A549 (cell line): ENCODE data around the gene IFT88. TPM values are rescaled to one million over a fixed set of nuclear protein-coding genes. Genes with fewer than 3 reads are reported as not detected.

Experiments
- ATAC-seq, 2 experiments: fragments of 200-7000 bp in 1 of 2; fragments of >200 bp in 1 of 2; cut with Nextera tagmentation in 1 of 2; cut with Tn5 transposase in 1 of 2; 3 replicates each; pipeline versions ENCODE4 v1.8.0 to v1.9.1; 2018 to 2020; ENCODE audit warnings: mild to moderate bottlenecking in 1 of 2, moderate library complexity in 1 of 2
- CTCF ChIA-PET: fragments of 300-600 bp; sonication (Branson Sonifier 250); formaldehyde crosslinking; extraction: SDS; loops from one replicate; lab custom pipeline; 2021; ENCODE audit warnings: antibody characterized with exemption, inconsistent platforms; lab: Yijun Ruan, JAX
- POLR2A ChIA-PET: fragments of 350-600 bp; formaldehyde crosslinking; extraction: SDS; loops from one replicate; lab custom pipeline; 2021; ENCODE audit warnings: antibody characterized with exemption, inconsistent platforms; lab: Yijun Ruan, JAX
- DNase-seq, 2 experiments: peaks; one replicate each; pipeline versions ENCODE4 v3.0.0 to v3.0.0-alpha.2; 2011 to 2016; ENCODE audit warnings: low read depth in 1 of 2, low spot score in 1 of 2
- FAIRE-seq: peaks from 2 replicates; lab custom pipeline; 2011; peaks lifted over from hg19 to GRCh38; lab: Jason Lieb, UNC
- H3K27ac ChIP-seq, 2 experiments: fragments of >200 bp; sonication (Bioruptor Twin); formaldehyde crosslinking; 3 replicates each; pipeline ENCODE4 v1.5.1; 2016 to 2017
- H3K4me1 ChIP-seq: fragments of >200 bp; sonication (Bioruptor Twin); formaldehyde crosslinking; 3 replicates; pipeline ENCODE4 v1.6.1; 2016
- H3K4me2 ChIP-seq: fragments of >200 bp; sonication (Bioruptor Twin); formaldehyde crosslinking; 3 replicates; pipeline ENCODE4 v1.6.1; 2016
- H3K4me3 ChIP-seq: fragments of >200 bp; sonication (Bioruptor Twin); formaldehyde crosslinking; 3 replicates; pipeline ENCODE4 v1.5.1; 2016
- H3K9me3 ChIP-seq: fragments of >200 bp; sonication (Bioruptor Twin); formaldehyde crosslinking; 3 replicates; pipeline ENCODE4 v1.6.1; 2016
- BCL3 ChIP-seq: fragments of >200 bp; sonication (Bioruptor Twin); formaldehyde crosslinking; IDR thresholded peaks from 3 replicates; pipeline ENCODE4 v1.6.1; 2016
- CEBPB ChIP-seq, 2 experiments: fragments of >200 bp in 1 of 2; sonication (Bioruptor Twin) in 1 of 2; formaldehyde crosslinking in 1 of 2; IDR thresholded peaks; 2 replicates each; pipeline ENCODE4 v1.6.1; 2012 to 2016
- CTCF ChIP-seq: fragments of >200 bp; sonication (Bioruptor Twin); formaldehyde crosslinking; IDR thresholded peaks from 3 replicates; pipeline ENCODE4 v1.5.1; 2016
- E2F6 ChIP-seq: IDR thresholded peaks from 2 replicates; pipeline ENCODE4 v1.6.1; 2012; ENCODE audit warnings: low read depth, borderline replicate concordance
- GATA3 ChIP-seq: IDR thresholded peaks from 2 replicates; pipeline ENCODE4 v1.6.1; 2012; ENCODE audit warnings: borderline replicate concordance
- HMGXB4 ChIP-seq: fragments of 250-450 bp; sonication (Bioruptor Pico); IDR thresholded peaks from 2 replicates; pipeline ENCODE4 v1.5.0; 2021; ENCODE audit warnings: mild to moderate bottlenecking, moderate library complexity, borderline replicate concordance
- JUN ChIP-seq, 2 experiments: fragments of >200 bp; sonication (Bioruptor Twin); formaldehyde crosslinking; IDR thresholded peaks; 2 replicates in 1 of 2; 3 replicates in 1 of 2; pipeline ENCODE4 v1.6.1; 2016 to 2017
- MAFK ChIP-seq: fragments of 450-650 bp; IDR thresholded peaks from 2 replicates; pipeline ENCODE4 v1.6.1; 2014; ENCODE audit not compliant: partially characterized antibody
- MAZ ChIP-seq: fragments of 150-350 bp; IDR thresholded peaks from 2 replicates; pipeline ENCODE4 v1.6.1; 2014; ENCODE audit warnings: antibody characterized with exemption, low read depth, low read length, borderline replicate concordance
- NPAS2 ChIP-seq: fragments of 250-450 bp; sonication (Bioruptor Pico); IDR thresholded peaks from 2 replicates; pipeline ENCODE4 v1.8.0; 2022; ENCODE audit warnings: mild to moderate bottlenecking, moderate library complexity, borderline replicate concordance
- PBX3 ChIP-seq: IDR thresholded peaks from 2 replicates; pipeline ENCODE4 v1.6.1; 2012
- POLR2AphosphoS2 ChIP-seq: conservative IDR thresholded peaks from 2 replicates; pipeline ENCODE4 v1.6.1; 2012; ENCODE audit warnings: low read length, improper control_type of control experiment, inconsistent platforms
- RARB ChIP-seq: fragments of 250-450 bp; sonication (Bioruptor Pico); IDR thresholded peaks from 2 replicates; pipeline ENCODE4 v1.8.0; 2021; ENCODE audit warnings: mild to moderate bottlenecking, moderate library complexity
- REST ChIP-seq: fragments of 200-600 bp; sonication (generic); IDR thresholded peaks from 2 replicates; pipeline ENCODE4 v1.6.1; 2016; ENCODE audit warnings: antibody characterized with exemption, mild to moderate bottlenecking, moderate library complexity
- TFCP2L1 ChIP-seq: fragments of 250-450 bp; sonication (Bioruptor Pico); IDR thresholded peaks from 2 replicates; pipeline ENCODE4 v1.5.0; 2021; ENCODE audit warnings: mild to moderate bottlenecking
- TP53 ChIP-seq: fragments of 250-450 bp; sonication (Bioruptor Pico); IDR thresholded peaks from 2 replicates; pipeline ENCODE4 v1.5.0; 2021; ENCODE audit warnings: mild to moderate bottlenecking, moderate library complexity
- ZFP36 ChIP-seq: fragments of 450-650 bp; IDR thresholded peaks from 2 replicates; pipeline ENCODE4 v1.6.1; 2014; ENCODE audit warnings: borderline replicate concordance; ENCODE audit not compliant: partially characterized antibody
- WGBS: methylation state at CpG from one replicate; pipeline ENCODE4 v1.1.6; 2017; ENCODE audit errors: missing lambda C conversion rate; 5-methylcytosine and 5-hydroxymethylcytosine counted together
- polyA plus RNA-seq, 4 experiments: library from polyadenylated mRNA; depleted of rRNA in 3 of 4; stranded (reverse); fragments of >200 nt; fragmentation: RNase III in 1 of 4; extraction: RNeasy Plus Mini Kit Qiagen cat#74134 plus additional on column Dnase treatment in 1 of 4; gene quantifications; 2 replicates in 3 of 4; 3 replicates in 1 of 4; pipeline ENCODE4 v1.2.3, GENCODE V29; 2011 to 2017

Gene IFT88
- polyA plus RNA-seq, 2 of the 4 experiments (the other 2 are of a cell fraction), result 13.2 to 19.1 TPM

GRCh38 chr13:20526664-20527063, 40.3 kb upstream of the IFT88 start:
- POLR2A ChIA-PET, result no interaction called here
- peak overlapping the region; percentile 97; the same call in 2 of the 3 replicates for H3K4me3 ChIP-seq
- CTCF ChIA-PET, result no interaction called here
- DNase-seq (no peak), ATAC-seq (no peak), FAIRE-seq (no peak)
- H3K27ac ChIP-seq, result peak overlapping the region in 1 of 2 experiments; percentile 87; a peak in 2 of 6 replicates
- peaks cover 7% of the 10 kb centered on the region; the same call in 1 of the 3 replicates for H3K4me1 ChIP-seq
- H3K4me2 ChIP-seq, result peak overlapping the region; percentile 97
- TF ChIP-seq NPAS2 (CRISPR knock-in tag), result no peak
- TF ChIP-seq MAZ, result no peak
- TF ChIP-seq TFCP2L1 (CRISPR knock-in tag), result no peak
- TF ChIP-seq CTCF, result no peak
- TF ChIP-seq PBX3, result no peak
- TF ChIP-seq POLR2AphosphoS2, result no peak
- no peak for TF ChIP-seq REST
- TF ChIP-seq RARB (CRISPR knock-in tag), result no peak
- no peak for TF ChIP-seq TP53 (CRISPR knock-in tag)
- no peak for TF ChIP-seq ZFP36
- no peak for TF ChIP-seq GATA3
- no peak for TF ChIP-seq CEBPB (IDR thresholded peaks at IDR 0.05)
- TF ChIP-seq BCL3, result no peak
- TF ChIP-seq E2F6, result no peak
- no peak for TF ChIP-seq HMGXB4 (CRISPR knock-in tag)
- no peak for TF ChIP-seq JUN (IDR thresholded peaks at IDR 0.05)
- TF ChIP-seq MAFK, result no peak
- no peaks in the 10 kb centered on the region for H3K9me3 ChIP-seq
- WGBS, result 83% methylated on average over 6 of the region's 6 CpGs
